HG03520 (cell line): ENCODE results near the gene KRT20.
"Not testable (repeated sequence)": the region's sequence is repeated elsewhere in the genome, so short reads cannot be mapped to it uniquely, and the experiment has no call there.

Experiments
- ATAC-seq: cut with Tn5 transposase; IDR thresholded peaks from one replicate; pipeline ENCODE4 v1.9.1; 2021; ENCODE audit warnings: mild to moderate bottlenecking, moderate library complexity; ENCODE audit not compliant: unreplicated experiment

Gene KRT20, protein sequence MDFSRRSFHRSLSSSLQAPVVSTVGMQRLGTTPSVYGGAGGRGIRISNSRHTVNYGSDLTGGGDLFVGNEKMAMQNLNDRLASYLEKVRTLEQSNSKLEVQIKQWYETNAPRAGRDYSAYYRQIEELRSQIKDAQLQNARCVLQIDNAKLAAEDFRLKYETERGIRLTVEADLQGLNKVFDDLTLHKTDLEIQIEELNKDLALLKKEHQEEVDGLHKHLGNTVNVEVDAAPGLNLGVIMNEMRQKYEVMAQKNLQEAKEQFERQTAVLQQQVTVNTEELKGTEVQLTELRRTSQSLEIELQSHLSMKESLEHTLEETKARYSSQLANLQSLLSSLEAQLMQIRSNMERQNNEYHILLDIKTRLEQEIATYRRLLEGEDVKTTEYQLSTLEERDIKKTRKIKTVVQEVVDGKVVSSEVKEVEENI

DNA sequence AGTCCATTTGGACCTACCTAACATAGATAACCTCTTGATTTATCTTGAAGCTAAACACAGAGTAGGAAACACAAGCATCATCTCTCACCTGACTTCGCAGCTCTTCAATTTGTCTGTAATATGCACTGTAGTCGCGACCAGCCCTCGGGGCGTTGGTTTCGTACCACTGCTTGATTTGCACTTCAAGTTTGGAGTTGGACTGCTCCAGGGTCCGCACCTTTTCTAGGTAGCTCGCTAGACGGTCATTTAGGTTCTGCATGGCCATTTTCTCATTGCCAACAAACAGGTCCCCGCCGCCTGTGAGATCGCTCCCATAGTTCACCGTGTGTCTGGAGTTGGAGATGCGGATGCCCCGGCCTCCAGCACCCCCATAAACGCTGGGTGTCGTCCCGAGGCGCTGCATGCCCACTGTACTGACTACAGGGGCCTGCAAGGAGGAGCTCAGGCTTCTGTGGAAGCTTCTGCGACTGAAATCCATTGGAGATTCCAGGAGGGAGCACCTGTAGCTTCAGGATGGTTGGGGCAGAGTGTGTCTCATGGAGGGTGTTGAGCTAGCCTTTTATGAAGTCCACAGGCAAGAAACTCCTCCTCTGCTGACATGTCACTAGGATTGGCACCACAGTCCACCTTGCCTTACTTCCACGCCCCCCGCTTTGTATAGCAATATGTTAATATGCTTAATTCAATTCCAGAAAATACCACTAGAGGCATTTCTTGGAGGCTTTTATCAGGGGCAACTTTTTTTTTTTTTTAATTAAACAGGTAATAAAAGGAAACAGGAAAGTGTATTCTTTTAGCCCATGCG is at the start of gene KRT20:
Gene KRT20, minus strand, starts transcription at position 535 of the 805 bp plus-strand sequence. Its CDS starts 57 bp downstream, at position 478.
- no peak for ATAC-seq

GRCh38 chr17:40932608-40933007 is 47.6 kb upstream of the KRT20 start:
- no peak for ATAC-seq

- no peak for ATAC-seq
Measured at GRCh38 chr17:40931311-40931710, 46.3 kb upstream of the KRT20 start.

GRCh38 chr17:40926341-40926740 is 41.3 kb upstream of the KRT20 start:
- ATAC-seq: no peak

DNA sequence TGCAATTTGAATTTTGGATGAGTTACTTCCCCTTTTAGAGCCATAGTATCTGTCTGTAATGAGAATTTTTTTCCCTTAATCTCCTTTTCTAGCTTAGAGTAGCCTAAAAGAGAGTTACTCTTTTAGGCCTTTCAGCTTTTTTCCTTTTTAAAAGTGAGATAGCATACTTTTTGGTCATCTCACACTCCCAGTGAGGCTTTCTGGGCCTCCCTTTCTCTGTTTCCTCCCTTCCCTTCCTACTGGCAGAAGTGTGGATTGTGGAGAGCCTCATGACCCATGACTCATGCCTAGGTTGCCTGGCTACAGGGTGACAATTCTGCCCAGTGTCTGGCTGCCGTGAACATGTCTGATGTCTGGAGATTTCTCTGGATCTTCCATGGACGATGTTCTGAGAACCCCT is 37.2 kb upstream of the KRT20 start:
- no peak for ATAC-seq

DNA sequence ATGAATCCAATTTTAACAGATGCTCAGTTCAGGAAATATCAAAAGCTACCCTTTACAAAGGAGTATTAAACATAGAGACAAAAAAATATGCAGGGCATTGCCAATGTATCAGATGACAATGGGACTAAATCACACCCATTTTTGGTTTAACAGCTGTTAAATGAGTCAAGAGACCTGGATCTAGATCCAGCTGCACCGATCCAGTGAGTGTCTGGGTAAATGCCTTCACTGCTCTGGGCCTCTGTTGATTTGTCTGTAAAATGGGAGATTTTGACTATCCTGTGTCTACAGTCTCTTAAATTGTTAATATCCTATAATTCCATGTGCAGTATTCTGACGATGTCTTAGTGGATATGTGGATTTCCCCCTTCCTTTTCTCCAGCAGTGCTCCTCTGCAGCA is 36.0 kb upstream of the KRT20 start:
- no peak for ATAC-seq

- not testable (repeated sequence) for ATAC-seq
Measured at GRCh38 chr17:40917116-40917515, 32.1 kb upstream of the KRT20 start.

GRCh38 chr17:40916366-40916765 is 31.3 kb upstream of the KRT20 start:
- ATAC-seq: no peak

DNA sequence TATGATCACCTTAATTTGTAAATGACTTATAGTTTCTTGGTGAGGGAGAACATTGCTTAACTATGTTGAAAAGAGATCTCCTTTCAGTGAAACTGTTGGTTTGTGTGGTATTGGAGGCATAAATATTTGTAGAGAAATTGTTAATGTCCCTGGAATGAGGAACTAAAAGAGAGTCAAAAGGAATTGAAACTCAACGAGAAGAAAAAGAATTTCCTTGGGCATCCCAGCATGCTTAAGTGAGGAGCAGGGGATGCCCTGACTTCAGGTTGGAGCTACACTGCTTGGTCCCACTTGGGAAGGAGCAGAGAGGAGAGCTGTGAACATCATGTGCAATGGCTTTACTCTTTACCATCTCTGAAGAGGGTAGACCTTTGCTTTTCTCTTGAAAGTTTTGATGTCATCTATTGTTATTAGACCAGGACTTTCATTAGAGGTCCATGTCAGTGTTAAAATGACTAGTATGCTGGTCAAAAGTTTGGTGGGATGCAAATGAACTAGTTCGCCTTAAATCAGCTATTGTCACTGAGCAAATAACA is 30.7 kb upstream of the KRT20 start:
- no peak for ATAC-seq

DNA sequence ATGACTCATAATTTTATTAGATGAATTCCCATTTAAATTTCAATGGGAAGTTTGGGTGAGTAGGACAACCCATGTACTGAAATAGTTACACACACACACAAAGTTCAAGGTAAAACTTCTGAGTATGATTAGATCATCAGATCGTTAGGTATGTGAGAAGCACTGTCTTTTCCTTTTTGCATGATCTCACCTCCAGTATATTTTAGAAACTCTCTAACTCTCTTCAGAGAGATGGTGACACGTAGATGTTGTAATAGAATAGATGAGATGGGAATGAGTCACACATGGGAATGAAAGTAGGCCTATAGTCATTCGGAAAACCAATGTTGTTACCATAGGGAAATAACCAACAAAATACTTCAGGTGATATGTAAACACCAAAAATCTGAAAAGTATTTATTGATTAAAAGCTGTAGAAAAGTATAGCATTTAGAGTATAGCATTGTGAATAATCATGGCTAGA is 30.2 kb upstream of the KRT20 start:
- no peak for ATAC-seq

DNA sequence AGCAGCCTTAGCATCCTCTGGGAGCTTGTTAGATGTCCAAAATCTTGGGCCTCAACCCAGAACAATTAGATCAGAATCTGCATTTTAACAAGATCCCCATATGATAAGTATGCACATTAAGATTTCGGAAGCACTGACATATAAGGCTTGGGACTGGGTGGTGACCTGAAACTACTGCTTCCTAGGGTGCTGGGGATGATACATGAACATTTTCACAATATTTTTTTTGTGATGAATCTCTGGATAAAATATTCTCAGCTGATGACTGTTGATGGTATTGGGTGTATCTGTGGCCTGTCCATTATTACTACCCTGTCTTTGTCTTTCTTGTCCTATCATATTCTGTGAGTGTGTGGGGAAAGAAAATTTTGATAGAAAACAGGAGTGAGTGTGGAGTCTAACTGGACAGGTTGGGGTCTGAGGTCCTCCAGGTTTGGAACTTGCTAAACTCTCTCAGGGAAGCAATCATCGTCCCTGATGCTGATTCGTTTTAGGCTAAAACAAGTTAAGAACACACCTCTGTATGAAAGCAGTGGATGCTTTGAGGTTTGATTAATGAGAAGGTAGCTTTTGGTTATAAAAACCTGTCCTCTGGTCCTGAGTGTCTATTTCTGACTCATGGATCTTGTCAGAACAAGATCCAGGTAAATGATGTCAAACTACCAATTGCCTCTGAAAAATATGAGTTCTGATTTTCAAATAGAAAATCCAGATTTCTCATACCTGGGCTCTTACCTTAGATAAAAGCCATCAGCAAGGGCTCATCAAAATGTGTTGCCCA is 29.2 kb upstream of the KRT20 start:
- no peak for ATAC-seq

DNA sequence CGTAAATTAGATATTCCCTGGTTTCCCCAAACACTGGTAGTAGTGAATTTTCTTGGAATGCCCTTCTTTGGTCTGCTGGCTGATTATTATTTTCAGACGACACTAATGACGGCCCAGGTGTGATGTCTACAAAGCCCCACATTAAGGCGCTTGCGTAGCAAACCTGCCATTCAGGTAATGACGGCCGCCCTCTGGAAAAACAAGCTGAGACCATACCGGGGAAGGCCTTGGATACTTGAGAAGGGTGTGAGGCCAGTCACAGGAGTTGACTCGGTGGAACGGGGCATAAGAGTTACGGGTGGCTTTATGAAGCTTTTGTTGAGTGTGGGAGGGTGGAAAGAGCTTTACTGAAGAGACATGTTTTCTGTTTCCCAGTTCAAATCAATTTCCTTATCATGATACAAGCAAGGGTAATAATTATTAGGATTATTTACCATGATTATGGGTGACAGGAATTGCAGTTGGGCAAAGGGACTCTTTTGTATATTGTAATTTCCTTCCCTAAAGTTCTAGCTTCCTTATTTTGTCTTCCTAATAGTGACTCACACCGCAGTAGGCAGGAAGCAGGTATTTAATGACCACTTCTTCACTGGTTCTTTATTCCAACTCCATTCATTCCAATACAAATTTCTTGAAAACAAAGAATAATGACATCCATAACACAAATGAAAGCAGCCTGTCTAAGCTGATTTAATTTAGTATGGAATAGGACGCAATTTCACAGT is 27.6 kb upstream of the KRT20 start:
- no peak for ATAC-seq

- ATAC-seq: no peak
Measured at GRCh38 chr17:40910441-40910841, 25.4 kb upstream of the KRT20 start.

GRCh38 chr17:40909755-40910154 is 24.7 kb upstream of the KRT20 start:
- no peak for ATAC-seq

GRCh38 chr17:40909351-40909750 is 24.3 kb upstream of the KRT20 start:
- ATAC-seq: no peak

GRCh38 chr17:40906613-40907012 is 21.6 kb upstream of the KRT20 start:
- ATAC-seq: no peak

GRCh38 chr17:40905370-40905769 is 20.3 kb upstream of the KRT20 start:
- no peak for ATAC-seq

- ATAC-seq: no peak
Measured at GRCh38 chr17:40903129-40903847, 18.2 kb upstream of the KRT20 start.

GRCh38 chr17:40902498-40902897 is 17.5 kb upstream of the KRT20 start:
- no peak for ATAC-seq
